DOHH2 (cell line): ENCODE measurements around the gene SEC14L1.

Source experiments
- H3F3A ChIP-seq: fragments of 200-600 bp; sonication (generic), shearing (Covaris generic); 2 replicates; pipeline ENCODE4 v1.6.0; 2016; ENCODE audit warnings: antibody characterized with exemption, mild to moderate bottlenecking; ENCODE audit not compliant: control insufficient read depth, insufficient read depth
- H3K27ac ChIP-seq: fragments of 200-600 bp; sonication (generic); 2 replicates; pipeline ENCODE4 v1.5.1; 2014; ENCODE audit warnings: low read depth, mild to moderate bottlenecking, low read length, moderate library complexity
- H3K27me3 ChIP-seq: fragments of 200-600 bp; sonication (generic); 2 replicates; pipeline ENCODE4 v1.6.1; 2014; ENCODE audit warnings: mild to moderate bottlenecking, low read length, mixed read lengths; ENCODE audit not compliant: control insufficient read depth
- H3K36me3 ChIP-seq: fragments of 200-600 bp; sonication (generic); 2 replicates; pipeline ENCODE4 v1.6.1; 2014; ENCODE audit warnings: mild to moderate bottlenecking, low read length, moderate library complexity, mixed read lengths; ENCODE audit not compliant: control insufficient read depth
- H3K4me1 ChIP-seq: fragments of 200-600 bp; sonication (generic); 2 replicates; pipeline ENCODE4 v1.6.1; 2014; ENCODE audit warnings: mild to moderate bottlenecking, low read length, mixed read lengths; ENCODE audit not compliant: control insufficient read depth
- H3K4me2 ChIP-seq: fragments of 200-600 bp; sonication (generic); 2 replicates; pipeline ENCODE4 v1.6.0; 2014; ENCODE audit warnings: mild to moderate bottlenecking, low read length, moderate library complexity
- H3K4me3 ChIP-seq: fragments of 200-600 bp; sonication (generic); 2 replicates; pipeline ENCODE4 v1.5.1; 2014; ENCODE audit warnings: mild to moderate bottlenecking, low read length, mixed read lengths
- H3K79me2 ChIP-seq: fragments of 200-600 bp; sonication (generic); 2 replicates; pipeline ENCODE4 v1.6.1; 2014; ENCODE audit warnings: mild to moderate bottlenecking, low read length, mixed read lengths; ENCODE audit not compliant: control insufficient read depth
- H3K9me2 ChIP-seq: fragments of 200-600 bp; sonication (generic); replicated peaks from 2 replicates; pipeline ENCODE4 v1.6.1; 2014; ENCODE audit warnings: mild to moderate bottlenecking, low read length, mixed read lengths; ENCODE audit not compliant: control insufficient read depth
- H3K9me3 ChIP-seq: fragments of 200-600 bp; sonication (generic); 2 replicates; pipeline ENCODE4 v1.6.1; 2014; ENCODE audit warnings: antibody characterized with exemption, low read length, mixed read lengths; ENCODE audit not compliant: control insufficient read depth, insufficient read depth
- H4K20me1 ChIP-seq: fragments of 200-600 bp; sonication (generic); 2 replicates; pipeline ENCODE4 v1.6.0; 2014; ENCODE audit warnings: low read depth, mild to moderate bottlenecking, antibody characterized with exemption, low read length, moderate library complexity; ENCODE audit not compliant: control insufficient read depth, insufficient read depth
- CTCF ChIP-seq: fragments of 200-600 bp; sonication (generic); IDR thresholded peaks from one replicate; pipeline ENCODE4 v1.5.1; 2014; ENCODE audit warnings: antibody characterized with exemption, mild to moderate bottlenecking, low read depth, low read length; ENCODE audit not compliant: poor library complexity, severe bottlenecking
- EZH2phosphoT487 ChIP-seq: fragments of 200-600 bp; sonication (generic); IDR thresholded peaks from 2 replicates; pipeline ENCODE4 v1.6.1; 2017; ENCODE audit warnings: borderline replicate concordance, mild to moderate bottlenecking, antibody characterized with exemption, low read length, moderate library complexity, mixed read lengths

The SEC14L1 gene

GRCh38 chr17:77140878-77141767, at the start of gene SEC14L1:
Gene SEC14L1 (plus strand): TSS chr17:77140969. CDS start chr17:77143597, 2,628 bp downstream.
- H3K9me3 ChIP-seq = peaks cover 5% of the 10 kb centered on the region; the same call in 1 of the 2 replicates
- peaks cover 49% of the 10 kb centered on the region for H3K36me3 ChIP-seq
- H3K4me1 ChIP-seq = peaks cover 58% of the 10 kb centered on the region
- H3F3A ChIP-seq = peaks cover 31% of the 10 kb centered on the region
- no peak for TF ChIP-seq CTCF
- no peak for TF ChIP-seq EZH2phosphoT487
- H3K9me2 ChIP-seq = no peaks in the 10 kb centered on the region
- peaks cover 45% of the 10 kb centered on the region for H3K79me2 ChIP-seq
- H4K20me1 ChIP-seq = no peaks in the 10 kb centered on the region
- peaks cover 2% of the 10 kb centered on the region; the same call in 1 of the 2 replicates for H3K27me3 ChIP-seq
- peak within 1 kb of the TSS; percentile 85 for H3K4me3 ChIP-seq
- peak within 1 kb of the TSS; percentile 91 for H3K27ac ChIP-seq
- H3K4me2 ChIP-seq = peak within 1 kb of the TSS; percentile 98

GRCh38 chr17:77092025-77092424, 48.7 kb upstream of the SEC14L1 start:
- H3K4me2 ChIP-seq = no peak overlapping the region
- no peaks in the 10 kb centered on the region for H3K9me3 ChIP-seq
- H3K36me3 ChIP-seq = peaks cover 79% of the 10 kb centered on the region
- no peaks in the 10 kb centered on the region for H3K27me3 ChIP-seq
- H3K27ac ChIP-seq = no peak overlapping the region
- H3K4me3 ChIP-seq = no peak overlapping the region
- no peak for TF ChIP-seq CTCF
- TF ChIP-seq EZH2phosphoT487 = no peak
- H3K4me1 ChIP-seq = peaks cover 32% of the 10 kb centered on the region
- H3F3A ChIP-seq = peaks cover 8% of the 10 kb centered on the region; the same call in 1 of the 2 replicates
- H4K20me1 ChIP-seq = no peaks in the 10 kb centered on the region
- H3K79me2 ChIP-seq = peaks cover 53% of the 10 kb centered on the region
- H3K9me2 ChIP-seq = no peaks in the 10 kb centered on the region

- Histone ChIP-seq H4K20me1 (no peaks in the 10 kb centered on the region), H3K9me3 (no peaks in the 10 kb centered on the region), H3K4me1 (peaks cover 17% of the 10 kb centered on the region), H3K4me2 (no peak overlapping the region), H3K79me2 (peaks cover 31% of the 10 kb centered on the region), H3K27ac (no peak overlapping the region), H3F3A (peaks cover 11% of the 10 kb centered on the region; the same call in 1 of the 2 replicates), H3K27me3 (no peaks in the 10 kb centered on the region), H3K9me2 (no peaks in the 10 kb centered on the region), H3K4me3 (no peak overlapping the region), H3K36me3 (peaks cover 89% of the 10 kb centered on the region)
- TF ChIP-seq EZH2phosphoT487 (no peak), CTCF (no peak)
Observed at GRCh38 chr17:77095461-77095860, 45.3 kb upstream of the SEC14L1 start.
